ENCODE results near the gene FARSA. TPM values are rescaled to one million over a fixed set of nuclear protein-coding genes. Genes with fewer than 3 reads are reported as not detected.
"Not testable (repeated sequence)": the region's sequence is repeated elsewhere in the genome, so short reads cannot be mapped to it uniquely, and the experiment has no call there.

Gene FARSA
- total RNA-seq, result 10 to 100 TPM; 21.6 to 49.2 (median 35.8) TPM

DNA sequence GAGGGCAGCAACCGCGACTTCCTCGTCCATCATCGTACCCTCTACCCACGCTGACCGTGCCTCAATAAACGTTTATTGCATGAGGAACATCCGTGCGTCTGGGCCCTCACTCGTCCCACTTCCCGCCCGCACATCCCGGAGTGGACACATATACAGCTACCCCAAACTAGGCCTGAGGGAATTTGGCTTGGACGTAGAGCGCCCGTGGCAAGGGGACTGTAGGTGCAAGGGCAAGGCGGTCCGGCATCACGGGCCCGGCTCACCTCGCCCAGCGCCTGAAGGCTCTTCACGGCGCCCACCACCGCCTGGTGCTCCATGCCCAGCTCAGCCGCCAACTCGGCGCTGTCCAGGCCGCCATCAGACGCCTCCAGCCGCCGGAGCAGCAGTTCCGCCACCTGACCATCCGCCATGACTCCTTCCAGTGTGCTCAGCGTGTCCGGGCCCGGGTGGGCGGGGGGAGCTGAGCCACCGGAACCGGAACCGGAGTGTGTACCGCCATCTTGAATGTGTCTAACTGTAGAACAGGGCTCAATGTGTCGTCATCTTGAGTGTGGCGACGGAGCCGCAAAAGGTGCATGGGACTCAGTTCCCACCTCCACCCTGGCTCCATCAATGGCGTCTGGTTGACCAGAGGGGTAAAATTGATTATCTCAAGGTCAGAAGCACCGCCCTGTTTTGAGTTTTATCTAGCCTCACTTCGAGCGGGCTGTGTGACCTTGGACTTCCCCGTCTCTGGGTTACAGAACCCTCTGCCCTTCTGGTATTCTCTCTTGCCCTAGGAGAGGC is at the start of gene FARSA:
Gene FARSA (minus strand): TSS at position 425 of the 786 bp plus-strand sequence. CDS start 15 bp downstream, at position 410.
- WGBS, result 4% methylated on average over 37 of the region's 51 CpGs
- intact Hi-C loops (cut with DNase I), result no loop called here
- Histone ChIP-seq H3K9me3 (no peaks in the 10 kb centered on the region), H3K27me3 (no peaks in the 10 kb centered on the region), H3K36me3 (peaks cover 14 to 27% (median 24%) of the 10 kb centered on the region in 4 donors), H3K4me3 (peak within 1 kb of the TSS; percentile 74 to 97 (median 90)), H3K27ac (replicated peaks in 1 of 4) (peak within 1 kb of the TSS; percentile 76 to 89 (median 85)), H3K4me1 (peaks cover 25 to 37% (median 33%) of the 10 kb centered on the region in 4 donors)
- TF ChIP-seq POLR2AphosphoS5 (IDR thresholded peaks at IDR 0.05) (peak; percentile 93 to 95), POLR2A (IDR thresholded peaks at IDR 0.05; ENCODE audit: low read depth) (peak; percentile 21)
- TF ChIP-seq, protein P1, sequence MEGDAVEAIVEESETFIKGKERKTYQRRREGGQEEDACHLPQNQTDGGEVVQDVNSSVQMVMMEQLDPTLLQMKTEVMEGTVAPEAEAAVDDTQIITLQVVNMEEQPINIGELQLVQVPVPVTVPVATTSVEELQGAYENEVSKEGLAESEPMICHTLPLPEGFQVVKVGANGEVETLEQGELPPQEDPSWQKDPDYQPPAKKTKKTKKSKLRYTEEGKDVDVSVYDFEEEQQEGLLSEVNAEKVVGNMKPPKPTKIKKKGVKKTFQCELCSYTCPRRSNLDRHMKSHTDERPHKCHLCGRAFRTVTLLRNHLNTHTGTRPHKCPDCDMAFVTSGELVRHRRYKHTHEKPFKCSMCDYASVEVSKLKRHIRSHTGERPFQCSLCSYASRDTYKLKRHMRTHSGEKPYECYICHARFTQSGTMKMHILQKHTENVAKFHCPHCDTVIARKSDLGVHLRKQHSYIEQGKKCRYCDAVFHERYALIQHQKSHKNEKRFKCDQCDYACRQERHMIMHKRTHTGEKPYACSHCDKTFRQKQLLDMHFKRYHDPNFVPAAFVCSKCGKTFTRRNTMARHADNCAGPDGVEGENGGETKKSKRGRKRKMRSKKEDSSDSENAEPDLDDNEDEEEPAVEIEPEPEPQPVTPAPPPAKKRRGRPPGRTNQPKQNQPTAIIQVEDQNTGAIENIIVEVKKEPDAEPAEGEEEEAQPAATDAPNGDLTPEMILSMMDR (IDR thresholded peaks at IDR 0.05), result no peak
- DNase-seq (ENCODE audit: extremely low spot score), result peak; percentile 97

DNA sequence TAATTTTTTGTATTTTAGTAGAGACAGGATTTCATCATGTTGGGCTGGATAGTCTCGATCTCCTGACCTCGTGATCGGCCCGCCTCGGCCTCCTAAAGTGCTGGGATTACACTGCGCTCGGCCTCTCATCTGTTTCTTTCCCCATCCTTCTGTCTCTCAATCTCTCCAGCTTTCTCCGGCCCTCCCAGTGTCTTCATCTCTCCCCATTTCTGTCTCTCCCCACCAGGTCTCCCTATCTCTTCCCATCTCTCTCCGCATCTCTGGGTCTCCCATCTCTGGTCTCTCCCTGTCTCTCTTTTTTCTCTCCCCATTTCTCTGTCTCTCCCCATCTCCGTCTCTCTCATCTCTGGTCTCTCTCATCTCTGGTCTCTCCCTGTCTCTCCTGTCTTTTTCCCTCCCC is 49.6 kb upstream of the FARSA start:
- peaks cover 12 to 30% (median 27%) of the 10 kb centered on the region in 4 donors for H3K4me1 ChIP-seq
- intact Hi-C loops (cut with DNase I), result loop anchor here (1.0 to 5.0 kb wide), 2 partner anchors 49 to 78 kb away; no protein-coding TSS in a partner anchor
- H3K27ac ChIP-seq (replicated peaks in 1 of 4), result no peak overlapping the region
- no peak for TF ChIP-seq EP300 (IDR thresholded peaks at IDR 0.05)
- TF ChIP-seq POLR2A (IDR thresholded peaks at IDR 0.05; ENCODE audit: low read depth), result no peak
- TF ChIP-seq, protein P1 (IDR thresholded peaks at IDR 0.05), result no peak
- TF ChIP-seq POLR2AphosphoS5 (IDR thresholded peaks at IDR 0.05), result no peak
- DNase-seq (ENCODE audit: extremely low spot score), result no peak
- H3K9me3 ChIP-seq, result no peaks in the 10 kb centered on the region
- 59% methylated on average over 10 of the region's 10 CpGs for WGBS
- no peaks in the 10 kb centered on the region for H3K36me3 ChIP-seq
- peak overlapping the region; percentile 41 to 48 (median 44) for H3K4me3 ChIP-seq
- no peaks in the 10 kb centered on the region for H3K27me3 ChIP-seq

DNA sequence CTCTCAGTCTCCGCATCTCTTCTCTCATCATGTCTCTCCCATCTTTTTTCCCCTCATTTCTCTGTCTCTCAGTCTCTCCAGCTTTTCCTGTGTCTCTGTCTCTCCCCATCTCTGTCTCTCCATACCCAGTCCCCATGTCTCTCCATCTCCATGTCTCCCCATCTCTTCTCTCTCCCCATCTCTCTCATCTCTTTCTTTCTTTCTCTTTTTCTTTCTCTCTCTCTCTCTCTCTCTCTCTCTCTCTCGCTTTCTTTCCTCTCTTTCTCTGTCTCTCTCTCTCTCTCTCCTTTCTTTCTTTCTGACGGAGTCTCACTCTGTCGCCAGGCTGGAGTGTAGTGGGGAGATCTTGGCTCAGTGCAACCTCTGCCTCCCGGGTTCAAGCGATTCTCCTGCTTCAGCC is 49.1 kb upstream of the FARSA start:
- H3K9me3 ChIP-seq, result no peaks in the 10 kb centered on the region
- H3K27me3 ChIP-seq, result no peaks in the 10 kb centered on the region
- H3K27ac ChIP-seq (replicated peaks in 1 of 4), result no peak overlapping the region
- 92% methylated on average over 6 of the region's 6 CpGs for WGBS
- peaks cover 12 to 30% (median 28%) of the 10 kb centered on the region in 4 donors for H3K4me1 ChIP-seq
- DNase-seq (ENCODE audit: extremely low spot score), result no peak
- H3K36me3 ChIP-seq, result no peaks in the 10 kb centered on the region
- intact Hi-C loops (cut with DNase I), result loop anchor here (1.0 to 5.0 kb wide), 2 partner anchors 50 to 79 kb away; no protein-coding TSS in a partner anchor
- TF ChIP-seq, protein P1 (IDR thresholded peaks at IDR 0.05), result no peak
- TF ChIP-seq EP300 (IDR thresholded peaks at IDR 0.05) (no peak), POLR2A (IDR thresholded peaks at IDR 0.05; ENCODE audit: low read depth) (no peak), POLR2AphosphoS5 (IDR thresholded peaks at IDR 0.05) (no peak)
- no peak overlapping the region for H3K4me3 ChIP-seq

DNA sequence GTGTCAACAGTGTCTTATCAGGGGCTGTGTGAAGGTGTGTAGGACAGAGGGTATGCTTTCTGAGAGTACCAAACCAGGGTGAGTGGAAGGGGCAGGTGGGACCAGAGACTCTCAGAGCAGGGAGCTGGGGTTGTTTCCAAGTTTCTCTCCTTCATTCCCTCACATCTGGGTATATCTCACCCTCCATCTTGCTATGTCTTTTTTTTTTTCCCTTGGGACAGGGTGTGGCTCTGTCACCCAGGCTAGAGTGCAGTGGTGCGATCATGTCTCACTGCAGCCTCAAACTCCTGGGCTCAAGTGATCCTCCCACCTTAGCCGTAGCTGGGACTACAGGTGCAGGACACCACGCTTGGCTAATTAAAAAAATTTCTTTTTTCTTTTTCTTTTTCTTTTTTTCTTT is 46.5 kb upstream of the FARSA start:
- Histone ChIP-seq H3K36me3 (no peaks in the 10 kb centered on the region), H3K27ac (replicated peaks in 1 of 4) (no peak overlapping the region)

DNA sequence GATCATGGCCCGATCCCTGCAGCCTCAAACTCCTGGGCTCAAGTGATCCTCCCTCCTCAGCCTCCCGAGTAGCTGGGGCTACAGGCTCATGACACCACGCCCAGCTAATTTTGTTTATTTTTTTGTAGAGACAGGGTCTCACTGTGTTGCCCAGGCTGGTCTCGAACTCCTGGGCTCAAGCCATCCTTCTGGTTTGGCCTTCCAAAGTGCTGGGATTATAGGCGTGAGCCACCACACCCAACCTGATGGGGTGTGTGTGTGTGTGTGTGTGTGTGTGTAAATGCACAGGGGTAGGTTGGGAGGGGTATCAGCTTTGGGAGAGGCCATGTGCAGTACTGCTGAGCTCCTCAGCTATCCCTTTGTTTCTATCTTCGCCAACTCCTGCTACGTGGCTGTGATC is 42.6 kb upstream of the FARSA start:
- not testable (repeated sequence) for DNase-seq (ENCODE audit: extremely low spot score); H3K27me3 ChIP-seq; H3K27ac ChIP-seq (replicated peaks in 1 of 4); H3K36me3 ChIP-seq; H3K4me1 ChIP-seq; H3K4me3 ChIP-seq; H3K9me3 ChIP-seq
- WGBS, result 90% methylated on average over 7 of the region's 7 CpGs
- intact Hi-C loops (cut with DNase I), result loop anchor here (5.0 kb wide), 1 partner anchor 286 kb away; no protein-coding TSS in a partner anchor

More for the DNA sequence above, 46.5 kb upstream of the FARSA start:
- TF ChIP-seq POLR2A (IDR thresholded peaks at IDR 0.05; ENCODE audit: low read depth) (no peak), EP300 (IDR thresholded peaks at IDR 0.05) (no peak), POLR2AphosphoS5 (IDR thresholded peaks at IDR 0.05) (no peak)
- TF ChIP-seq, protein P1 (IDR thresholded peaks at IDR 0.05), result no peak
- Histone ChIP-seq H3K4me1 (peaks cover 12 to 22% (median 18%) of the 10 kb centered on the region in 4 donors), H3K27me3 (no peaks in the 10 kb centered on the region), H3K4me3 (no peak overlapping the region), H3K9me3 (no peaks in the 10 kb centered on the region)
- intact Hi-C loops (cut with DNase I), result loop anchor here (5.0 kb wide), 2 partner anchors 52 to 282 kb away; no protein-coding TSS in a partner anchor
- WGBS, result 95% methylated on average over 3 of the region's 3 CpGs
- no peak for DNase-seq (ENCODE audit: extremely low spot score)
